Skeletal muscle tissue (tissue), 4 donors: Measurements from ENCODE around the gene MARCHF3. TPM values are rescaled to one million over a fixed set of nuclear protein-coding genes. Genes with fewer than 3 reads are reported as not detected.

ENCODE experiments used
- H3K27ac ChIP-seq: one replicate; pipeline ENCODE4 v1.7.0; 2013; ENCODE audit warnings: mild to moderate bottlenecking, low read depth, low read length, inconsistent platforms
- H3K27me3 ChIP-seq, 3 donors: one replicate each; pipeline ENCODE4 v1.7.0; 2013; ENCODE audit warnings: low read length in 3 of 3; ENCODE audit not compliant: control insufficient read depth in 3 of 3, insufficient read depth in 3 of 3
- H3K36me3 ChIP-seq, 3 donors: one replicate each; pipeline ENCODE4 v1.7.0; 2013; ENCODE audit warnings: low read length in 3 of 3; ENCODE audit not compliant: control insufficient read depth in 3 of 3, insufficient read depth in 3 of 3
- H3K4me1 ChIP-seq, 3 donors: one replicate each; pipeline ENCODE4 v1.7.0; 2013; ENCODE audit warnings: low read length in 3 of 3, mild to moderate bottlenecking in 3 of 3; ENCODE audit not compliant: control insufficient read depth in 3 of 3, insufficient read depth in 3 of 3
- H3K4me3 ChIP-seq, 3 donors: one replicate each; pipeline ENCODE4 v1.7.0; 2013; ENCODE audit warnings: low read length in 3 of 3
- H3K9ac ChIP-seq, 3 donors: one replicate each; pipeline ENCODE4 v1.7.0; 2013; ENCODE audit warnings: low read length in 3 of 3, mild to moderate bottlenecking in 3 of 3, moderate library complexity in 2 of 3, low read depth in 1 of 3
- H3K9me3 ChIP-seq, 3 donors: one replicate each; pipeline ENCODE4 v1.7.0; 2013; ENCODE audit warnings: low read length in 3 of 3; ENCODE audit not compliant: control insufficient read depth in 3 of 3
- total RNA-seq: library from RNA; depleted of rRNA; stranded (reverse); fragments of >200 nt; gene quantifications from one replicate; pipeline ENCODE4 v1.2.3, GENCODE V29; 2014
- donor health status: Osteomylitis.

MARCHF3 gene
- total RNA-seq, 1 donor from 2014 or later = 18.8 TPM

- H3K27me3 ChIP-seq = no peaks in the 10 kb centered on the region
- H3K9me3 ChIP-seq = no peaks in the 10 kb centered on the region
- no peaks in the 10 kb centered on the region for H3K36me3 ChIP-seq
- no peak overlapping the region for H3K27ac ChIP-seq
- no peak overlapping the region for H3K4me3 ChIP-seq
- H3K9ac ChIP-seq = no peak overlapping the region
- peaks cover 0 to 13% (median 6%) of the 10 kb centered on the region in 3 donors for H3K4me1 ChIP-seq
These were observed 102.3 kb downstream of the MARCHF3 start for GRCh38 chr5:126928041-126928440.

- Histone ChIP-seq H3K27ac (no peak overlapping the region), H3K4me3 (no peak overlapping the region), H3K9me3 (no peaks in the 10 kb centered on the region), H3K36me3 (no peaks in the 10 kb centered on the region), H3K9ac (no peak overlapping the region), H3K4me1 (peaks cover 0 to 12% (median 6%) of the 10 kb centered on the region in 3 donors), H3K27me3 (no peaks in the 10 kb centered on the region)
These were observed 102.9 kb downstream of the MARCHF3 start for GRCh38 chr5:126927429-126927828.

- no peak overlapping the region for H3K9ac ChIP-seq
- no peak overlapping the region for H3K4me3 ChIP-seq
- H3K4me1 ChIP-seq = peaks cover 0 to 10% (median 8%) of the 10 kb centered on the region in 3 donors
- H3K9me3 ChIP-seq = no peaks in the 10 kb centered on the region
- H3K36me3 ChIP-seq = no peaks in the 10 kb centered on the region
- H3K27ac ChIP-seq = no peak overlapping the region
- no peaks in the 10 kb centered on the region for H3K27me3 ChIP-seq
These were observed 104.2 kb downstream of the MARCHF3 start for GRCh38 chr5:126926187-126926586.

- Histone ChIP-seq H3K9ac (no peak overlapping the region), H3K27me3 (no peaks in the 10 kb centered on the region), H3K4me3 (no peak overlapping the region), H3K36me3 (no peaks in the 10 kb centered on the region), H3K9me3 (no peaks in the 10 kb centered on the region), H3K4me1 (peaks cover 4 to 17% (median 15%) of the 10 kb centered on the region in 3 donors), H3K27ac (no peak overlapping the region)
These were observed 104.9 kb downstream of the MARCHF3 start for GRCh38 chr5:126925482-126925881.

- no peaks in the 10 kb centered on the region for H3K36me3 ChIP-seq
- no peak overlapping the region for H3K4me3 ChIP-seq
- peaks cover 11 to 26% (median 22%) of the 10 kb centered on the region in 3 donors for H3K4me1 ChIP-seq
- H3K9me3 ChIP-seq = no peaks in the 10 kb centered on the region
- no peak overlapping the region for H3K9ac ChIP-seq
- no peak overlapping the region for H3K27ac ChIP-seq
- no peaks in the 10 kb centered on the region for H3K27me3 ChIP-seq
These were observed 105.9 kb downstream of the MARCHF3 start for GRCh38 chr5:126924331-126925033.

GRCh38 chr5:126921241-126922091 lies 108.9 kb downstream of the MARCHF3 start:
- Histone ChIP-seq H3K27me3 (no peaks in the 10 kb centered on the region), H3K4me1 (peaks cover 11 to 31% (median 28%) of the 10 kb centered on the region in 3 donors), H3K9me3 (no peaks in the 10 kb centered on the region), H3K36me3 (peaks cover 2 to 8% (median 3%) of the 10 kb centered on the region in 3 donors), H3K27ac (peak overlapping the region; percentile 58), H3K4me3 (no peak overlapping the region), H3K9ac (no peak overlapping the region)

- H3K4me3 ChIP-seq = no peak overlapping the region
- peak overlapping the region in 2 of 3 donors; percentile 39 to 57 for H3K9ac ChIP-seq
- no peaks in the 10 kb centered on the region for H3K9me3 ChIP-seq
- H3K27me3 ChIP-seq = no peaks in the 10 kb centered on the region
- H3K27ac ChIP-seq = peak overlapping the region; percentile 58
- H3K4me1 ChIP-seq = peaks cover 11 to 26% (median 23%) of the 10 kb centered on the region in 3 donors
- H3K36me3 ChIP-seq = peaks cover 2 to 13% (median 3%) of the 10 kb centered on the region in 3 donors
These were observed 110.1 kb downstream of the MARCHF3 start for GRCh38 chr5:126920291-126920690.

- H3K4me1 ChIP-seq = peaks cover 11 to 26% (median 23%) of the 10 kb centered on the region in 3 donors
- H3K27me3 ChIP-seq = no peaks in the 10 kb centered on the region
- peak overlapping the region in 2 of 3 donors; percentile 28 to 39 for H3K9ac ChIP-seq
- peak overlapping the region; percentile 58 for H3K27ac ChIP-seq
- H3K9me3 ChIP-seq = no peaks in the 10 kb centered on the region
- H3K36me3 ChIP-seq = peaks cover 7 to 18% (median 8%) of the 10 kb centered on the region in 3 donors
- peak overlapping the region in 1 of 3 donors; percentile 41 for H3K4me3 ChIP-seq
These were observed 110.8 kb downstream of the MARCHF3 start for GRCh38 chr5:126919566-126919965.

- H3K4me3 ChIP-seq = no peak overlapping the region
These were observed 111.8 kb downstream of the MARCHF3 start for GRCh38 chr5:126918615-126918957.

More at GRCh38 chr5:126918615-126918957, 111.8 kb downstream of the MARCHF3 start:
- H3K9ac ChIP-seq = no peak overlapping the region
- H3K27me3 ChIP-seq = no peaks in the 10 kb centered on the region
- peaks cover 8 to 18% (median 8%) of the 10 kb centered on the region in 3 donors for H3K36me3 ChIP-seq
- no peaks in the 10 kb centered on the region for H3K9me3 ChIP-seq
- no peak overlapping the region for H3K27ac ChIP-seq
- peaks cover 11 to 26% (median 23%) of the 10 kb centered on the region in 3 donors for H3K4me1 ChIP-seq
